Aortic smooth muscle cell (primary cell): ENCODE measurements around the gene PTPRR. TPM values are rescaled to one million over a fixed set of nuclear protein-coding genes. Genes with fewer than 3 reads are reported as not detected.

Experiments
- total RNA-seq: library from RNA; depleted of rRNA; stranded (reverse); fragments of >200 nt; gene quantifications from 2 replicates; pipeline ENCODE4 v1.2.3, GENCODE V29; 2014

PTPRR gene
- 0.53 and 1.5 TPM in 2 replicates for total RNA-seq

DNA sequence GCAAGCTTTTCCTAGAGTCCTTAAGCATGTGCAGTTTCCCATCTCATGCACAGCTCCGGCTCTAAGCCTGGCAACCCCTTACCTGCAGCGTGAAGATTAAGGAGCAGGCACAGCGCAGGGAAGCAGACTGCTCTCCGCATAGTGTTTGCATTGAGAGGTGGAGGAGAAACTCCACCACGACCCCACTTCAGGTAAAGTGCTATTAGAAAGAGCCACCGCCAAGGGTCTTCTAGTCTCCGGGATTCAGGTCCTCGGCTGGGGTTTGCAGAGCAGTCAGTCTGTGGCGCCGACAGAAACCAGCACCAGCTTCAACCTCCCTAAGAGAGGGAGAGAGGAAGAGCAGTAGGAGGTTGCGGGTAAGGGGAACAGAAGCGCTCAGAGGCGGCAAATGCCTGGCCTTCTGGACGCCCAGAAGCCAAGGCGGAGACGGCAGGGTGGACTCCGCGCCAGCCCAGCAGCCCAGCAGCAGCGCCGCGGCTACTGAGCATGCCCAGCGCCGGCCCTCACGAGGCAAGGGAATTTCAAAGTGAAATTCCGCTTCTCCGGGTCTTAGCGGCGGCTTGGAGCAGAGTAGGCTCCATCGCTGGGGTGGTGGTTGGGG is at the start of gene PTPRR:
PTPRR (minus strand) TSS at position 488 of the 601 bp plus-strand sequence; CDS start at position 140, 348 bp downstream.

DNA sequence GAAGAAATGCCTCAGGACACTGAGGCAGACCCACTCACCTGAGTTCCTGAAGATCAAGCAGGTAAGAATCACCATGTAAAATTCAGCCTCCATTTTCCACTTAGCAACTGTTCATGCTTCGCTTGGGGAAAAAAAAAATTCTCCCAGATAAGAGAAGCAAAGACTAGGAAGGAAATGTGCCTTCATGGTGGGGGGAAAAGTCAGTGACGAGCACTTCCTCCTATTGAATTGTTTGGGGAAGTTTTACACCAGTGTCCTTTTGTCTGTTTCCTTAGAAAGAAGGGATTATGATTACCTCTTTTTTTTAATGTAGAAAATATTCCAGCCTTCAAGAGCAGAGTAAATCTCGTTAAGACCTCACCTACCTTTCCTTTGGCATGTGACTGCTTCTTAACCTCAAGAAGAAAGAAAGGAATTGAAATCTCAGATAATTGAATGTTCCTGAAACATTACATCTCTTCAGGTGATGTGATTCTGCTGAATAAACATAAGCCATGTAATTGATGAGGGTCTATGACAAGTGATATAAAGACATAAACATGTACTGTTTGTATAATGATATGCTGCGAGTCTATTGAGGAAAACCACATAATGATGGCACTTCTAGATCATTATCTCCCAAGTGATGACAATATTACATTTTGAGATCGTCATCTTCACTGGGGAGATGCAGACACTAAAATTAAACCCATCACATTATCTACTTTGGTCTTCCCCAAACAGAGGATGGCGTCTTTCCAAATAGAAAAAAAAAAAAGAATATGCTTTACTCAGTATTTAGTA is 283.0 kb downstream of the PTPRR start, which contains the start of gene PTPRB:
PTPRB (minus strand) TSS at position 127 of the 783 bp plus-strand sequence; CDS start at position 93, 34 bp downstream.

Other genes with a start within 250 kb of the PTPRR start
- gene TSPAN8, start 237.3 kb upstream of the PTPRR start, total RNA-seq: 99.4 and 200 TPM in 2 replicates